GM18951 (cell line): ENCODE results near the gene TUBA3D.
"Not testable (repeated sequence)": the region's sequence is repeated elsewhere in the genome, so short reads cannot be mapped to it uniquely, and the experiment has no call there.

Experiments
- POLR2A ChIP-seq: IDR thresholded peaks from 4 replicates; pipeline ENCODE4 v1.6.1; 2011; ENCODE audit warnings: mild to moderate bottlenecking; ENCODE audit not compliant: insufficient read length, insufficient read depth; ENCODE audit errors: extremely low read depth
- in situ Hi-C: fragments of 300-500 bp; cut with MboI; formaldehyde crosslinking; loops from one replicate; pipeline ENCODE4 v1.12.0; 2022; ENCODE audit warnings: low sequenced_read_pairs, mixed read lengths, inconsistent platforms; ENCODE audit not compliant: unreplicated experiment

The TUBA3D gene

DNA sequence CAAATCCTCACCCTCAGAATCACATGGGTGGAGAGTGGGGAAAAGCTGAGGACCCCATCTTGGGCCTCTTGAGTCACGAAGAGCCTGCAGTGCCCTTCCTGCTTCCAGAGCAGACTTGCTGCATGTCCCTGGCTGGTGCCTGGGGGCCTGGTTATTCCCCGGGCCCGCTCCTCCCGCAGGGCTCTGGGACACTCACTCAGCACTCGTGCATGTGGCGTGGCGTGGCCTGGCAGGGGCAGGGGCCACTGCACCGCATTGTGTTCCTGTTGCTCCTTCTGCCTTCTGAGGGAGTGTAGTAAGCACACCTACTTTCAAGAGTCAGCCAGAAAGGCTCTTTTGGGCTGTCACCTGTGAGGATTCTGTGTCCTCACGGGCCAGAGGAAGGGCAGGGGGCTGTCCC, 33.7 kb downstream of the TUBA3D start:
- no peak for TF ChIP-seq POLR2A
- in situ Hi-C loops = loop anchor here (5.0 kb wide), 1 partner anchor 1342 kb away; no protein-coding TSS in a partner anchor

DNA sequence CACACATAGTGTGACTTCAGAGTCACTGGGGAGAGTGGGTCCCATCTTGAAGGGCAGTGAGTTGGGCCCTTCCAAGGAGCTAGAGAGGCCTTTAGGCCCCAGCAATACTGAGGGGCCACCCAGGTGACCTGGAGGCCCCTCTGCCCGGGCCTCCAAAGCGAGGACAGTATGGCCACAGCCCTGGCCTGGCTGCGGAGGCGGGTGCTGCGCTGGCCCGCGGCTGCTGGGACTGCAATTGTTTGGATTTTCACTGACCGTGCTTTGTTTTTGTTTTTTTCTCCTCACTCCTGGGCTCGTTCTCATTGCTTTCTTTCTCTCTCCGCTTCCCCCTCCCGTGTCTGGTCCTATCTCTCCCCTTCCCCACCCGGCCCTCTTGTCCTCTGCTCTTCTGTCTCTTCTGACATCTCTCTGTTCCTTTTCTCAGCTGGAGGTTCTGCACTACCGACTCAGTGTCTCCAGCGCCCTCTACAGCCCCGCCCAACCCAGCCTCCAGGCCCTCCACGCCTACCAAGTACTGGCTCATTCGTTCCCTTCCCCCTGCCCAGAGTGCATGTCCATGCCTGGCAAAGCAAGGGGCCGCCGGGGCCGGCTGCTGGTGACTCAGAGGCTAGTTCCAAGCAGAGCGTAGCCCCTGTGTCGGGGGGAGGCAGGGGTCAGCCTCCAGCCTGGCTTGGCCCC, 35.5 kb downstream of the TUBA3D start:
- in situ Hi-C loops = not testable (repeated sequence)

DNA sequence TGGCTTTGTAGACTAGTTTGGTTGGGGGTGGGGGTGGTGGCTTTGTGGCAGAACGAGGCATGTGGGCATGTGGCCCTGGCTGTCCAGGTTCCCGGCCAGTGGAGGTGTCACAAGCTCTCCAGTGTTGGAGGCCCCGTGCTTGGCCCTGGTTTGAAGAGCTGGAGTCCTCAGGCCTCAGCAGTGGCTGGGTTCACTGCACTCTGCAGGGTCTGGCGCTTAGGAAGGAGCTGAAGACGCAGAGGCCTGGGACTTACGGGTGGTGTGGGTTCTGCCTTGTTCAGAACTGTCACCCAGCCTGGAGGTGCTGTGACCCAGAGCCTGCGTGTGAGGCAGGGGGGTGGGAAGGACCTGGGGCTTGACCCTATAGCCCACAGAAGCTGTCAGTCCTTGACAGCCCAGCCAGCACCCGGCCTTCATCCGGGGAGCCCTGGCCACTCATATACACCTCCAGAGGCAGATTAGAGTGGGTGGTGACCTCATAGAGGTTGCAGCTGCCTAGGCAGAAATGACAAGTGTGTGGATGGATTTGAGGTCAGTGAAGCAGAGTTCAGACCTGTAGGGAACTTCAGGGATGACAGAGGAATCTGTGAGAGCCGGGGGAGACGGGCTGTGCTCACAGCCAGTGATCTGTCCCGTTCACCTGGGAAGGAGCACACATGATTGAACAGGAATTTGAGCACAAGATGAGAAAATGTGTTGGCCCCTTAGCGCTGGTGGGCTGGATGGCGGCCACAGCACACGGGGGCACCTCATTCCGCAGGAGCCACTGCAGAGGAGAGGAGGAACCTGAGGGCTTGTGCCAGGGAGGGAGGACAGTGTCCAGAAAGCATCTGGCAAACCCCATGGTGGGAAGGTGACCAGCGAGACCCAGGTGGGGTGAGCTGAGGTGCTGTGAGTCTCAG, 36.3 kb downstream of the TUBA3D start:
- in situ Hi-C loops = not testable (repeated sequence)

DNA sequence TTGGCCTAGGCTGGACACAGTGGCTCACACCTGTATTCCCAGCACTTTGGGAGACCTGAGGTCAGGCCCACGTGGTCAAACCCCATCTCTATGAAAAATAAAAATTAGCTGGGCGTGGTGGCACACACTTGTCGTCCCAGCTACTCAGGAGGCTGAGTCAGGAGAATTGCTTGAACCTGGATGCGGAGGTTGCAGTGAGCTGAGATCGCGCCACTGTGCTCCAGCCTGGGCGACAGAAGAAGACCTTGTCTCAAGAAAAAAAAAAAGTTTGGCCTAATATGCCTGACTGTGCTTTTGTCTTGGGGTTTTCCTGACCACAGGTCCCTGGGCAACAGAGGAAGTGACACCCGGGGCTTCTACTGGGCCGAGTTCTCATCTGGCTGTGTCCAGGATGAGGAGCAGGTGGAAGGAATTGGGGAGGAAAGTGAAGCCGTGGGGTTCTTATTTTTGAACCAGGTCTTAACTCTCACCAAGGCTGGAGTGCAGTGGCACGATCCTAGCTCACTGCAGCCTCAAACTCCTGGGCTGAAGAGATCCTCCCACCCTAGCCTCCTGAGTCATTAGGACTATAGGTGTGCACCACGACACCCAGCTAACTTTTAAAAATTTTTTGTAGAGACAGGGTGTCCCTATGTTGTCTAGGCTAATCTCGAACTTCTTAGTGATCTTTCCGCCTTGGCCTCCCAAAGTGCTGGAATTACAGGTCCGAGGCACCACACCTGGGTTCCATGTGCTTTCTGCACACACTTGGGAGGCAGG, 38.7 kb downstream of the TUBA3D start:
- in situ Hi-C loops = not testable (repeated sequence)

DNA sequence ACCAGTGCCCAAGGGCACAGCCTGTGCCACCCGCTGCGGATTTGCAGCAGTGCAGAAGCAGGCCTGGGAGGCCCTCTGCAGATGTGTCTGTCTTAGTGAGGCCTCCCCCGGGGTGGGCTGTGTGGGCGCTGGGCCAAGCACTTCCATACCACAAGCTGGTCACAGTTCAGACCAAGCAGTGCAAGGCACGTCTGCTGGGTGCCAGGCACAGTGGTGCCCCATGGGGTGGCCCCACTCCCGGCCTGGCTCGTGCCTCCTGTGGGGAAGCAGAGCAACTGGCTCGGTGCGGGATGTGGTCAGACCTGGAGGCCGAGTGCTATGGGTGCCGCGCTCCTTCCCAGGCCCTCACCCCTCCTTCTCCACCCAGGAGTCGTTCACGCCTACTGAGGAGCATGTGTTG, 39.3 kb downstream of the TUBA3D start:
- in situ Hi-C loops = not testable (repeated sequence)

DNA sequence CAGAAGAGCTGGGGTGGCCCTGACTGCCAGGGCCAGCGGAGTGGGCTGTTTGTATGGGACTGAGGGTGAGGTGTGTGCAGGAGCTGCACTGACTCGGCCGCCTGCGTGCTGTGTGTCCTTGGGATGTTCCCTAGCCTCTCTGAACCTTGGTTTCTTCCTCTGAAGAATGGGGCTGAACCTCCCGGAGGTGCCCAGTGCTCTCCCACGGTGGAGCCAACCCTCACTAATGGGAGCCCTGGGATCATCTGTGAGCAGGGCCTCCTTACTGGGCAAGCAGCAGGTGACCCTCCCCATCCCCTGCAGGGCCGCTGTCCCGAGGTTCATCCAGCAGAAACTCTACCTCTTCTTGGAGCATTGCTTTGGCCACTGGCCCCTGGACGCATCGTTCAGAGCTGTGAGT, 40.1 kb downstream of the TUBA3D start:
- no peak for TF ChIP-seq POLR2A
- in situ Hi-C loops = no loop called here

DNA sequence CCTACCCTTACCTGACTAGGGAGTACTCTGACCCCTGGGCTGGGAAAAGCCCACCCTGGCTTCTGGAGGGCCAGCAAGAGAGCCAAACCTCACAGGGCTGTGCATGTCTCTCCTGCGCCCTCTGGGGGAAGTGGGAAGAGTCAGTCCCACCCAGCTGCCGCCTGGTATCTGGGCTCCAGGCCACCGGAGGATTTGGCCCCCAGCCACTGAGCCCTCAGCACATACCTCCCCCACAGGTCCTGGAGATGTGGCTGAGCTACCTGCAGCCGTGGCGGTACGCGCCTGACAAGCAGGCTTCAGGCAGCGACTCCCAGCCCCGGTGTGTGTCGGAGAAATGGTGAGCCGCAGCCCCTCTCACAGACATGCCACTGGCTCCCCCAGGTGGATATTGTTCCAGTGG, 40.7 kb downstream of the TUBA3D start:
- in situ Hi-C loops = not testable (repeated sequence)

DNA sequence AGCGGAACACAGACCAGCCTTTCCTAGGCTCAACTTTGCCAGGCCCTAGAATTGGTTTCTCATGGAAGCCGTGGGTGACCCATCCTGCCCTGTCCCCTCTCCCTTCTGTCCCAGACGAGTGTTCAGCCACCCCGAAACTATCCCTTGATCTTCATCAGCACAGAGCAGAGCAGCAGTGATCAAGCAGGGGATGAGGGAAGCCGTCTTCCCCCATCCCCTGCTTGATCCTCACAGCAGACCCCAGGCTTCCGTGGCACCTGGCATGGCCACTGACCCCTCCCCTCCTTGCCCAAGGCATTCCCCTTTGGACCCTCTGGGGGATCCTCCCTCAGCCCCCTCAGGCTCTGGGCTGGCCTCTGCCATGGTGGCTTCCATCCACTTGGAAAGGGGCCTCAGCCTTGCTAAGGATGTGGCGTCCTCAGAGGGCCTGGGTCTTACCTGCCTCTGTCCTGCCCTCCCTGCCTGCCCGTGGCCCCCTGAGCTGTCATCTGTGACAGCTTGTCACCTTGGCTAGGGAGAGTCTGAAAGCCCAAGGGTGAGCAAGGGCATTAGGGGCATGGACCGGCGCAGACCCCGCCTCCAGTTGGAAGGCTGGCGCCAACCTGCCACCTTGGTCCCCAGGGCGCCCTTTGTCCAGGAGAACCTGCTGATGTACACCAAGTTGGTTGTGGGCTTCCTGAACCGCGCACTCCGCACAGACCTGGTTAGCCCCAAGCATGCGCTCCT, 41.4 kb downstream of the TUBA3D start:
- in situ Hi-C loops = no loop called here
- TF ChIP-seq POLR2A = no peak

DNA sequence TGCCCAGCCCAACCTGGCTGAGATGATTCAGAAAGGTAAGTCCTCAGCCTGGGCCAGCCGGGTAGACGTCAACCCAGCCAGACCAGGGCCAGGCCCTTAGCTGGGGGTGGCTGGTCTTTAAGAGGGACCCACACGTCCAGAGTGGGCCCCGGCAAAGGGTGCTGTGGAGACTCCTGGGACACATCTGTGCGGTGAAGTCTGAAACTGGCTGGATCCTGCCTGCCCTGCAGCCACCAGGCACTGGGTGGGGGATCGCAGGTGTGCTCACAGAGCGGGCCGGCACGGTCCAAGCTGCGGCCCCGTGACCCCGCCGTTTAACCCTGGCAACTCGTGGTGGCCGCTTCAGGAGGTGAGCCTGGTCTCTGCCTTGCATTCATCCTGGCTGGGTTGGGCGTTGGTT, 41.9 kb downstream of the TUBA3D start:
- in situ Hi-C loops = not testable (repeated sequence)

DNA sequence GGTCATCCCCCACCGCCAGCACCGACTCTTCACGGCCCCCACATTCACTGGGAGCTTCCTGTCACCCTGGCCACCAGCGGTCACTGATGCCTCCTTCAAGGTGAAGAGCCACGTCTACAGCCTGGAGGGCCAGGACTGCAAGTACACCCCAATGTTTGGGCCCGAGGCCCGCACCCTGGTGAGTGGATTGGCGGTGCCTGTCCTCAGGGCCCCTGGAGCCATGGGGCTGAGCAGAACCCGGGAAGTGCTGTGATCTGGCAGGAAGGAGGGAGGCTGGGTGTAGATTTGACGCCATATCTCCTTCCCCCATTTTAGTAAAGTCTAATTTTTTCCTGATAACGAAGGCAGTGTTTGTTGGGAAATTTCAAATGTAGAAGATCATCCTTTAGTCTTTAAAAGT, 42.6 kb downstream of the TUBA3D start:
- in situ Hi-C loops = not testable (repeated sequence)

DNA sequence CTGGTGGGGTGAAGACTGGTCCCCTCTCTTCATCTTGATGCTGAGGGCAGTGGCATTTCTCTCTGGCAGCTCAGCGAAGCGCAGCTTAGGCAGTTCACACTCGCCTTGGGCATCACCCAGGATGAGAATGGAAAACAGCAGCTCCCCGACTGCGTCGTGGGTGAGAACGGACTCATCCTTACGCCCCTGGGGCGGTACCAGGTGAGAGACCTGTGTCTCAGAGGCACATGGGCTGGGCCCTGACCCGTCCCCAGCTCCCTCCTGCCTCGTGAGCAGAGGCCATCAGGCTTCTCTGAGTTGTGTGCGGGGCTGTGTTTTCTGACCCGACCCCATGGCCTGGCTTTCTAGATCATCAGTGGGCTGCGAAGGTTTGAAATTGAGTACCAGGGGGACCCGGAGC, 43.5 kb downstream of the TUBA3D start:
- in situ Hi-C loops = no loop called here

DNA sequence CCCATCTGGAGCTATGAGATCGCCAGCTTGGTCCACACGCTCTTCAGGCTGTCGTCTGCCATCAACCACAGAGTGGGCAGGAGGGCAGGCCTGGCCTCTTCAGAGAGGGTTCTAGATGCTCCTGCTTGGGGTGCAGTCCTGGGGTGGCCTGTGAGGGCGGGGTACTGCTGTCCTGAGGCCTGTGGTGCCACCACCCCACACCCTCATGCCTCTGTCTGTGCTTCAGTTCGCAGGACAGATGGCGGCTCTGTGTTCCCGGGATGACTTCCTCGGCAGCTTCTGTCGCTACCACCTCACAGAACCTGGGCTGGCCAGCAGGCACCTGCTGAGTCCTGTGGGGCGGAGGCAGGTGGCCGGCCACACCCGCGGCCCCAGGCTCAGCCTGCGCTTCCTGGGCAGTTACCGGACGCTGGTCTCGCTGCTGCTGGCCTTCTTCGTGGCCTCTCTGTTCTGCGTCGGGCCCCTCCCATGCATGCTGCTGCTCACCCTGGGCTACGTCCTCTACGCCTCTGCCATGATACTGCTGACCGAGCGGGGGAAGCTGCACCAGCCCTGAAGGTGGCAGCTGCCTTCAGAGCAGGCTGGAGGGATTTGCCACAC, 44.1 kb downstream of the TUBA3D start:
- in situ Hi-C loops = not testable (repeated sequence)

More for the DNA sequence above, 43.5 kb downstream of the TUBA3D start:
- TF ChIP-seq POLR2A = no peak

DNA sequence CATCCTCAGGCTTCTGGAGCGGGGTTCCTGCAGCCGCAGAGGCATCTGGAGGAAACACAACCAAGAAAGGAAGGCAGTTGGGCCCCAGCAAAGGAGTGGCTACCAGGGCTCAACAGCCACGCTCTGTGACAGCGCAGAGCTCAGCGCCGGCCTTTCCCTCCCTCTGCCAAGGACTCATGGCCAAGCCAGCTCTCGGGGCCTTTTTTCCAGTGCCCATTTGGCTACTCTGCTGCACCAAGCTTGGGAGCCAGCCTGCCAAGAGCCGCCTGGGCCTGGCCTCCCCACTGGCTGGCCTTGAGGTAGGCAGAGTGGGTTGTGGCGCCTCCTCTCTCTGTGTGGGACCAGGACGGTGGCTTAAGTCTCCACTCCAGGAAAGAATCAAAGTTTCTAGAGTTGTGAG, 44.6 kb downstream of the TUBA3D start:
- no peak for TF ChIP-seq POLR2A
- in situ Hi-C loops = no loop called here

DNA sequence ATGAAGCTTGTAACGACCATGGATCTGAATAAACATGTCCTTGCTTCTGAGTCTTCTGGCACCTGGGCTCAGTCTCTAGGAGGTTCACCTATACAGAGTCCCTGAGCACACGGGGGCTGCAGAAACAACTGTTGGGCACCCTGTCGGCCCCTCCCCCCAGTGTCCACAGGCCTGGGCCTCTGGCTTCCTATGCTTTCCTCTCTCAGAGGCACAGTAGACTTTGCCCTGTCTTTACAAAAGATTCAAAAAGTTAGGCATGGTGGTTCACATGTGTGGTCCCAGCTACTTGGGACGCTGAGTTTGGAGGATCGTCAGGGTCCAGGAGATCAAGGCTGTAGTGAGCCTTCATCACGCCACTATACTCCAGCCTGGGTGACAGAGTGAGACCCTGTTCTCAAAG, 45.6 kb downstream of the TUBA3D start:
- in situ Hi-C loops = not testable (repeated sequence)
